ENCODE measurements around the gene CISD3. TPM values are rescaled to one million over a fixed set of nuclear protein-coding genes. Genes with fewer than 3 reads are reported as not detected.

Gene CISD3
- total RNA-seq (8.7 TPM), polyA plus RNA-seq (10 to 100 TPM; 31.7 to 62.6 (median 40.6) TPM)

- Histone ChIP-seq H3K4me1 (ENCODE audit: control insufficient read depth, insufficient read depth, low read length, poor library complexity, severe bottlenecking) (peaks cover 61% of the 10 kb centered on the region), H3K36me3 (ENCODE audit: control insufficient read depth, insufficient read depth, low read length) (peaks cover 3% of the 10 kb centered on the region), H3K9me3 (ENCODE audit: control insufficient read depth in 2 of 2, low read length in 2 of 2) (no peaks in the 10 kb centered on the region), H3K27me3 (ENCODE audit: control insufficient read depth, insufficient read depth, low read length) (no peaks in the 10 kb centered on the region), H3K27ac (ENCODE audit: insufficient read depth, low read length, poor library complexity, severe bottlenecking) (peak within 1 kb of the TSS; percentile 75), H3K4me3 (ENCODE audit: low read depth, low read length) (peak within 1 kb of the TSS; percentile 83)
- H3K27me3 Mint-ChIP-seq, result no peaks in the 10 kb centered on the region
- peak; percentile 81 to 84 for ATAC-seq (ENCODE audit: low read depth in 2 of 2)
- H3K9me3 Mint-ChIP-seq, result peaks cover 0 to 1% (median 0%) of the 10 kb centered on the region in 7 donors
- H3K36me3 Mint-ChIP-seq, result no peaks in the 10 kb centered on the region
- H3K4me3 Mint-ChIP-seq, result peak within 1 kb of the TSS; percentile 93 to 99 (median 97)
- H3K27ac Mint-ChIP-seq, result peak within 1 kb of the TSS; percentile 90 to 97 (median 96)
- peak; percentile 83 to 93 (median 86) for DNase-seq
- H3K4me1 Mint-ChIP-seq, result peaks cover 0 to 89% (median 52%) of the 10 kb centered on the region in 4 donors
These were observed at the start of gene CISD3 for GRCh38 chr17:38729886-38730525. Gene CISD3, plus strand, starts transcription at chr17:38730341. Its CDS starts 18 bp downstream, at chr17:38730359.

DNA sequence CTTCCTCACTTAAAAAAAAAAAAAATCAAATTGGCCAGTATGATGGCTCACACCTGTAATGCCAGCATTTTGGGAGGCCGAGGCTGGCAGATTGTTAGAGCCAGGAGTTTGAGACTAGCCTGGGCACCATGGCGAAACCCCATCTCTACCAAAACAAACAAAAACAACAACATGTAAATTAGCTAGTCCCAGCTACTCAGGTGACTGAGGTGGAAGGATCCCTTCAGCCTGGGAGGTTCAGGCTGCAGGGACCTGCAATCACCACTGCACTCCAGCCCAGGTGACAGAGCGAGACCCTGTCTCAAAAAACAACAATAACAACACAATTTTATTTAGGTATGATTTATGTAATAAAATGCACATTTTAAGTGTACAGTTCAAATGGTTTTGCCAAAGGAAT is 49.0 kb upstream of the CISD3 start:
- Mint-ChIP-seq H3K27me3 (peaks cover 17% of the 10 kb centered on the region), H3K4me1 (peaks cover 0 to 8% (median 6%) of the 10 kb centered on the region in 4 donors), H3K9me3 (peaks cover 0 to 2% (median 0%) of the 10 kb centered on the region in 7 donors), H3K36me3 (no peaks in the 10 kb centered on the region), H3K27ac (no peak overlapping the region), H3K4me3 (peak overlapping the region in 1 of 4 donors; percentile 33)
- Histone ChIP-seq H3K27me3 (ENCODE audit: control insufficient read depth, insufficient read depth, low read length) (no peaks in the 10 kb centered on the region), H3K4me3 (ENCODE audit: low read depth, low read length) (no peak overlapping the region), H3K4me1 (ENCODE audit: control insufficient read depth, insufficient read depth, low read length, poor library complexity, severe bottlenecking) (no peaks in the 10 kb centered on the region), H3K36me3 (ENCODE audit: control insufficient read depth, insufficient read depth, low read length) (no peaks in the 10 kb centered on the region), H3K27ac (ENCODE audit: insufficient read depth, low read length, poor library complexity, severe bottlenecking) (no peak overlapping the region), H3K9me3 (ENCODE audit: control insufficient read depth in 2 of 2, low read length in 2 of 2) (no peaks in the 10 kb centered on the region)
- DNase-seq (no peak), ATAC-seq (ENCODE audit: low read depth in 2 of 2) (no peak)

- Mint-ChIP-seq H3K27ac (no peak overlapping the region), H3K4me1 (no peaks in the 10 kb centered on the region), H3K36me3 (no peaks in the 10 kb centered on the region), H3K4me3 (no peak overlapping the region), H3K9me3 (no peaks in the 10 kb centered on the region), H3K27me3 (peaks cover 11% of the 10 kb centered on the region)
- H3K9me3 ChIP-seq (ENCODE audit: control insufficient read depth in 2 of 2, low read length in 2 of 2), result no peaks in the 10 kb centered on the region
- H3K27ac ChIP-seq (ENCODE audit: insufficient read depth, low read length, poor library complexity, severe bottlenecking), result no peak overlapping the region
- H3K4me3 ChIP-seq (ENCODE audit: low read depth, low read length), result no peak overlapping the region
- no peak for ATAC-seq (ENCODE audit: low read depth in 2 of 2)
- no peaks in the 10 kb centered on the region for H3K27me3 ChIP-seq (ENCODE audit: control insufficient read depth, insufficient read depth, low read length)
- H3K36me3 ChIP-seq (ENCODE audit: control insufficient read depth, insufficient read depth, low read length), result no peaks in the 10 kb centered on the region
- no peak for DNase-seq
- H3K4me1 ChIP-seq (ENCODE audit: control insufficient read depth, insufficient read depth, low read length, poor library complexity, severe bottlenecking), result no peaks in the 10 kb centered on the region
These were observed 44.6 kb upstream of the CISD3 start for GRCh38 chr17:38685491-38685890.

- Mint-ChIP-seq H3K27me3 (peaks cover 6% of the 10 kb centered on the region), H3K9me3 (no peaks in the 10 kb centered on the region), H3K4me3 (no peak overlapping the region), H3K4me1 (no peaks in the 10 kb centered on the region), H3K36me3 (no peaks in the 10 kb centered on the region), H3K27ac (no peak overlapping the region)
- no peaks in the 10 kb centered on the region for H3K36me3 ChIP-seq (ENCODE audit: control insufficient read depth, insufficient read depth, low read length)
- no peak overlapping the region for H3K27ac ChIP-seq (ENCODE audit: insufficient read depth, low read length, poor library complexity, severe bottlenecking)
- H3K27me3 ChIP-seq (ENCODE audit: control insufficient read depth, insufficient read depth, low read length), result no peaks in the 10 kb centered on the region
- no peak for ATAC-seq (ENCODE audit: low read depth in 2 of 2)
- H3K4me1 ChIP-seq (ENCODE audit: control insufficient read depth, insufficient read depth, low read length, poor library complexity, severe bottlenecking), result no peaks in the 10 kb centered on the region
- no peaks in the 10 kb centered on the region for H3K9me3 ChIP-seq (ENCODE audit: control insufficient read depth in 2 of 2, low read length in 2 of 2)
- no peak overlapping the region for H3K4me3 ChIP-seq (ENCODE audit: low read depth, low read length)
- DNase-seq, result no peak
These were observed 42.9 kb upstream of the CISD3 start for GRCh38 chr17:38687286-38687685.

DNA sequence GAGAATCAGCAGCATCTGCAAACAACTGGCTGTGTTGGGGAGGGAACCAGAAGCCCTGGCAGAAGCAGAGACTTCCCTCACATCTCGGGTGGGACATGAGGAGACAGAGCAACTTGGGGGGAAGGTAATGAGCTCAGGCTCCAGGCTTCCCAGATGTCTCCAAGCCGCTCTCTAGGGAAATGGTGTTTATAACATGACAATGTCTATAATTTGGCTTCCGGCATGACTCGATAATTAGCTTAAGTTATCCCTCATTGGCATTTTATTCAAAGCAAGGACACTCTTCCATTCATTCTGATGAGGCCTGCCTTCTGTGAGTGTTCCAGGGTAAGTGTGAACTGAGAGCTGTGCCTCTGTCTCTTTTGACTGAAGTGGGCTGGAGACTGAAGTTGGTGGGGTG is 39.8 kb upstream of the CISD3 start:
- H3K4me1 Mint-ChIP-seq, result no peaks in the 10 kb centered on the region
- no peaks in the 10 kb centered on the region for H3K9me3 Mint-ChIP-seq
- DNase-seq, result no peak
- Histone ChIP-seq H3K4me1 (ENCODE audit: control insufficient read depth, insufficient read depth, low read length, poor library complexity, severe bottlenecking) (no peaks in the 10 kb centered on the region), H3K27ac (ENCODE audit: insufficient read depth, low read length, poor library complexity, severe bottlenecking) (no peak overlapping the region), H3K9me3 (ENCODE audit: control insufficient read depth in 2 of 2, low read length in 2 of 2) (no peaks in the 10 kb centered on the region), H3K4me3 (ENCODE audit: low read depth, low read length) (no peak overlapping the region), H3K36me3 (ENCODE audit: control insufficient read depth, insufficient read depth, low read length) (no peaks in the 10 kb centered on the region), H3K27me3 (ENCODE audit: control insufficient read depth, insufficient read depth, low read length) (no peaks in the 10 kb centered on the region)
- no peaks in the 10 kb centered on the region for H3K36me3 Mint-ChIP-seq
- no peak overlapping the region for H3K4me3 Mint-ChIP-seq
- ATAC-seq (ENCODE audit: low read depth in 2 of 2), result no peak
- peak overlapping the region in 1 of 3 donors; percentile 60 for H3K27ac Mint-ChIP-seq
- peaks cover 3% of the 10 kb centered on the region for H3K27me3 Mint-ChIP-seq

- Mint-ChIP-seq H3K9me3 (no peaks in the 10 kb centered on the region), H3K4me1 (peaks cover 0 to 7% (median 0%) of the 10 kb centered on the region in 4 donors), H3K27ac (no peak overlapping the region), H3K4me3 (no peak overlapping the region), H3K27me3 (no peaks in the 10 kb centered on the region), H3K36me3 (no peaks in the 10 kb centered on the region)
- Histone ChIP-seq H3K27ac (ENCODE audit: insufficient read depth, low read length, poor library complexity, severe bottlenecking) (no peak overlapping the region), H3K9me3 (ENCODE audit: control insufficient read depth in 2 of 2, low read length in 2 of 2) (no peaks in the 10 kb centered on the region), H3K4me1 (ENCODE audit: control insufficient read depth, insufficient read depth, low read length, poor library complexity, severe bottlenecking) (no peaks in the 10 kb centered on the region), H3K36me3 (ENCODE audit: control insufficient read depth, insufficient read depth, low read length) (no peaks in the 10 kb centered on the region), H3K4me3 (ENCODE audit: low read depth, low read length) (no peak overlapping the region), H3K27me3 (ENCODE audit: control insufficient read depth, insufficient read depth, low read length) (no peaks in the 10 kb centered on the region)
- ATAC-seq (ENCODE audit: low read depth in 2 of 2) (no peak), DNase-seq (no peak)
These were observed 39.0 kb upstream of the CISD3 start for GRCh38 chr17:38691154-38691553.

DNA sequence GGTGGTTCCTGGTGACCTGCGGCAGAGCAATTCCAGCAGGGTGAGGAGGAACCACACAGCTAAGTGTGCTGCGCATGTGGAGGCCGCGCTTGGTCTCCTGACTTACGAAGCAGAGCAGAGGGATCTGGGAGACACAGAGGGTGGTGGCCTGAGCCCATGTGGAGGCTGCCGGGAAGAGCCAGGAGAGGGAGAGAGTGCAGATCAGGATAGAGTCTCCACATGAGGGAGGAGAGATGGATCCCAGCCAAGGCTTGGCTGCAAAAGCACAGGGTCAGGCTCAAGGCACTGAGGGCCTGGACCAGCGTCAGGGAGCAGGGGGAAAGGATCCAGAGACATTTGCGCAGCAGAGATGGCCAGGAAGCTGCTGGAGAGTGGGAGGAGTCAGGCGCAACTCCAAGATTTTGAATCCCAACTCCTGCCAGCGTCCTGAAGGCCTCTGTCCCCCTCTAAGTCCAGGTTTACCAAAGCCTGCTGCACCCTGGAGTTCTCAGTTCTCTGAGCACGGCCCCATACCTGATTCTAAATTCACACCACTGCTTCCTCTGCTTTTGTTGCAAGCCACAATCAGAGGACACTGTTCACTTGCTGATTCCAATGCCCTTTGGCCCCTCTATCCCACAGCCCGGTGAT is 36.3 kb upstream of the CISD3 start:
- peaks cover 7 to 26% (median 14%) of the 10 kb centered on the region in 4 donors for H3K4me1 Mint-ChIP-seq
- H3K9me3 Mint-ChIP-seq, result no peaks in the 10 kb centered on the region
- DNase-seq (no peak), ATAC-seq (ENCODE audit: low read depth in 2 of 2) (no peak)
- no peak overlapping the region for H3K4me3 Mint-ChIP-seq
- no peaks in the 10 kb centered on the region for H3K36me3 Mint-ChIP-seq
- Histone ChIP-seq H3K9me3 (ENCODE audit: control insufficient read depth in 2 of 2, low read length in 2 of 2) (no peaks in the 10 kb centered on the region), H3K36me3 (ENCODE audit: control insufficient read depth, insufficient read depth, low read length) (no peaks in the 10 kb centered on the region), H3K4me1 (ENCODE audit: control insufficient read depth, insufficient read depth, low read length, poor library complexity, severe bottlenecking) (peaks cover 14% of the 10 kb centered on the region), H3K4me3 (ENCODE audit: low read depth, low read length) (no peak overlapping the region), H3K27me3 (ENCODE audit: control insufficient read depth, insufficient read depth, low read length) (no peaks in the 10 kb centered on the region), H3K27ac (ENCODE audit: insufficient read depth, low read length, poor library complexity, severe bottlenecking) (no peak overlapping the region)
- peak overlapping the region in 2 of 3 donors; percentile 12 to 26 for H3K27ac Mint-ChIP-seq
- peaks cover 4% of the 10 kb centered on the region for H3K27me3 Mint-ChIP-seq

Data from CD4-positive, CD25-positive, alpha-beta regulatory T cell (primary cell).